Caco-2 (cell line): ENCODE results near the gene MRPS23. TPM values are rescaled to one million over a fixed set of nuclear protein-coding genes. Genes with fewer than 3 reads are reported as not detected.

Experiments used
- BruUV-seq: library from RNA; stranded (reverse); fragments of 400-500 nt; replicated peaks from 2 replicates; lab custom pipeline; 2021; lab: Mats Ljungman, UMichigan
- CTCF ChIA-PET: fragments of 300-600 bp; sonication (Branson Sonifier 250); formaldehyde crosslinking; loops from one replicate; lab custom pipeline; 2022; ENCODE audit warnings: antibody characterized with exemption; lab: Charles Lee
- POLR2A ChIA-PET: fragments of 300-600 bp; sonication (Branson Sonifier 250); formaldehyde crosslinking; loops from one replicate; lab custom pipeline; 2022; ENCODE audit warnings: antibody characterized with exemption; lab: Charles Lee
- DNase-seq, 2 experiments: peaks; one replicate each; pipeline versions ENCODE4 v3.0.0 to v3.0.0-alpha.2; 2020 to 2022
- H3K27me3 ChIP-seq: replicated peaks from 2 replicates; pipeline ENCODE4 v1.6.0; 2011; ENCODE audit warnings: low read length; ENCODE audit not compliant: control insufficient read depth, insufficient read depth
- H3K36me3 ChIP-seq: 2 replicates; pipeline ENCODE4 v1.5.1; 2011; ENCODE audit warnings: low read length; ENCODE audit not compliant: control insufficient read depth, insufficient read depth
- H3K4me1 ChIP-seq: fragments of 250-450 bp; sonication (Bioruptor Pico); 2 replicates; pipeline ENCODE4 v1.5.1; 2020; ENCODE audit warnings: mild to moderate bottlenecking
- H3K4me3 ChIP-seq: 2 replicates; pipeline ENCODE4 v1.5.1; 2011; ENCODE audit warnings: low read depth, mild to moderate bottlenecking, control low read depth, low read length
- H3K9me3 ChIP-seq: fragments of 250-450 bp; sonication (Bioruptor Pico); 2 replicates; pipeline ENCODE4 v1.5.1; 2020; ENCODE audit warnings: mild to moderate bottlenecking, moderate library complexity
- H3K27ac Mint-ChIP-seq: one replicate; pipeline ENCODE4 v1.8.0; 2022; ENCODE audit warnings: mixed read lengths; ENCODE audit not compliant: unreplicated experiment
- H3K27me3 Mint-ChIP-seq: one replicate; pipeline ENCODE4 v1.8.0; 2022; ENCODE audit warnings: mixed read lengths; ENCODE audit not compliant: insufficient read depth, unreplicated experiment
- H3K36me3 Mint-ChIP-seq: one replicate; pipeline ENCODE4 v1.8.0; 2022; ENCODE audit warnings: mild to moderate bottlenecking, mixed read lengths; ENCODE audit not compliant: insufficient read depth, unreplicated experiment
- H3K4me1 Mint-ChIP-seq: one replicate; pipeline ENCODE4 v1.8.0; 2022; ENCODE audit warnings: low read depth, mixed read lengths; ENCODE audit not compliant: unreplicated experiment
- H3K4me3 Mint-ChIP-seq: one replicate; pipeline ENCODE4 v1.8.0; 2022; ENCODE audit warnings: mild to moderate bottlenecking, moderate library complexity, mixed read lengths; ENCODE audit not compliant: unreplicated experiment
- H3K9me3 Mint-ChIP-seq: one replicate; pipeline ENCODE4 v1.8.0; 2022; ENCODE audit warnings: mixed read lengths; ENCODE audit not compliant: unreplicated experiment
- intact Hi-C: fragments of 100-400 bp; cut with micrococcal nuclease; formaldehyde crosslinking; loops from one replicate; pipeline ENCODE4 v1.10.0; 2022; ENCODE audit not compliant: unreplicated experiment
- total RNA-seq: library from RNA; stranded (reverse); gene quantifications from 2 replicates; pipeline ENCODE4 v1.2.3, GENCODE V29; 2022
- TF ChIP-seq, protein P1 (sequence below), 2 experiments: fragments of 200-600 bp in 1 of 2; IDR thresholded peaks; 1 replicate in 1 of 2; 2 replicates in 1 of 2; pipeline versions ENCODE4 v1.5.1 to v1.8.0; 2011 to 2022; ENCODE audit warnings: antibody characterized with exemption in 1 of 2, control low read depth in 1 of 2, inconsistent platforms in 1 of 2, low read depth in 1 of 2, low read length in 1 of 2, mild to moderate bottlenecking in 1 of 2, moderate library complexity in 1 of 2; ENCODE audit not compliant: insufficient read depth in 1 of 2, severe bottlenecking in 1 of 2, unreplicated experiment in 1 of 2

Gene MRPS23
- total RNA-seq, 1 experiment from 2014 or later: 72.9 TPM

DNA sequence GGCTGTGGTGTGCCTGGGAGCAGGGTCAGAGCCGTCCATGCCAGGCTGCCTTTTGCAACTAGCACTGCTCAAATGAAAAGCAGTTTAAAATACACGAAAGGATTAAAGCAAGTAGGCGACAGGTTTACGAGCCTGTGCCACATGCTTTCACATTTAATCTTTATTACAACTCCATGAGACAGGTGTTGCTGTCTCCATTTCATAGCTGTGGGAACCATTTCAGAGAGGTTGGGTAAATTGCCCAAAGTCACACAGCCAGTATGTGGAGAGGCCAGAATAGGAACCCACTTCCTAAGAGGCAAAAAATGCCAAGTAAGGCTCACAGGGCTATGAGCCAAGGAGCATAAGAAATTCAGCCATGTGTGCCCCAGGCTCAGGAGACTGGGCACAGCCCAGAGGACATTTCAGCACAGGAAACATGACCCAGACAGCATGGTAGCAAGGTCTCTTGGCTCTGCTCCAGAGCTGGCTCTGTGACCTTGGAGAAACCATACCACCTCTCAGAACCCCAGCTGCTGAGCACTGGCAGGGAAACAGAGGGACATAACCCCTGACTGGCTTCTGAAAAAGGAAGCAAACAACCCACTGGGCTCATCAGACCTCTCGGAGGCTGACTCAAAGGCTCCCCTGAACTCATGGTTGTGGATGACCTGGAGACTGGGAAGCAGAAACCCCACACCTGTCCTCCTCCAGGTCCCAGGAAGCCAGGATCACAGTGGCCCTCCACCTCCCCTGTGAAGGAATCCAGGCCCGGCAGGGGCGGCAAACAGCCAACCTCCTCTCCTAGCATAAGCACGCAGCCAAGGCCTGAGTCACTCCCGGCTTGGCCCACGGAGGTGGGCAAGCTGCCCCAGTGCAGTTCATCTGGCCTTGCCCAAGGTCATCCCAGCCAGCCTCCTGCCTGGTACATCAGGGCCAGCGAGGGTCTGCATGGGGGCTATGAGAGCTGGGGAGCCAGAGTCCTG lies 40.3 kb upstream of the MRPS23 start:
- no TSS peak for BruUV-seq
- Mint-ChIP-seq H3K36me3 (peaks cover 10% of the 10 kb centered on the region), H3K27ac (no peak overlapping the region), H3K4me1 (peaks cover 21% of the 10 kb centered on the region), H3K27me3 (no peaks in the 10 kb centered on the region), H3K9me3 (no peaks in the 10 kb centered on the region), H3K4me3 (no peak overlapping the region)
- TF ChIP-seq, protein P1, sequence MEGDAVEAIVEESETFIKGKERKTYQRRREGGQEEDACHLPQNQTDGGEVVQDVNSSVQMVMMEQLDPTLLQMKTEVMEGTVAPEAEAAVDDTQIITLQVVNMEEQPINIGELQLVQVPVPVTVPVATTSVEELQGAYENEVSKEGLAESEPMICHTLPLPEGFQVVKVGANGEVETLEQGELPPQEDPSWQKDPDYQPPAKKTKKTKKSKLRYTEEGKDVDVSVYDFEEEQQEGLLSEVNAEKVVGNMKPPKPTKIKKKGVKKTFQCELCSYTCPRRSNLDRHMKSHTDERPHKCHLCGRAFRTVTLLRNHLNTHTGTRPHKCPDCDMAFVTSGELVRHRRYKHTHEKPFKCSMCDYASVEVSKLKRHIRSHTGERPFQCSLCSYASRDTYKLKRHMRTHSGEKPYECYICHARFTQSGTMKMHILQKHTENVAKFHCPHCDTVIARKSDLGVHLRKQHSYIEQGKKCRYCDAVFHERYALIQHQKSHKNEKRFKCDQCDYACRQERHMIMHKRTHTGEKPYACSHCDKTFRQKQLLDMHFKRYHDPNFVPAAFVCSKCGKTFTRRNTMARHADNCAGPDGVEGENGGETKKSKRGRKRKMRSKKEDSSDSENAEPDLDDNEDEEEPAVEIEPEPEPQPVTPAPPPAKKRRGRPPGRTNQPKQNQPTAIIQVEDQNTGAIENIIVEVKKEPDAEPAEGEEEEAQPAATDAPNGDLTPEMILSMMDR (IDR thresholded peaks at IDR 0.05; ENCODE audit: insufficient read depth in 1 of 2, low read depth in 1 of 2, low read length in 1 of 2, severe bottlenecking in 1 of 2, unreplicated experiment in 1 of 2): no peak
- intact Hi-C loops: no loop called here
- H3K4me1 ChIP-seq: peaks cover 24% of the 10 kb centered on the region
- ChIA-PET CTCF (no interaction called here), POLR2A (interaction anchor here (0.5 kb wide), 1 partner anchor 222 kb away, joined by 4 read pairs; no protein-coding TSS in a partner anchor)
- no peaks in the 10 kb centered on the region for H3K27me3 ChIP-seq
- no peak overlapping the region for H3K4me3 ChIP-seq
- H3K9me3 ChIP-seq: no peaks in the 10 kb centered on the region
- H3K36me3 ChIP-seq: no peaks in the 10 kb centered on the region
- DNase-seq: no peak

DNA sequence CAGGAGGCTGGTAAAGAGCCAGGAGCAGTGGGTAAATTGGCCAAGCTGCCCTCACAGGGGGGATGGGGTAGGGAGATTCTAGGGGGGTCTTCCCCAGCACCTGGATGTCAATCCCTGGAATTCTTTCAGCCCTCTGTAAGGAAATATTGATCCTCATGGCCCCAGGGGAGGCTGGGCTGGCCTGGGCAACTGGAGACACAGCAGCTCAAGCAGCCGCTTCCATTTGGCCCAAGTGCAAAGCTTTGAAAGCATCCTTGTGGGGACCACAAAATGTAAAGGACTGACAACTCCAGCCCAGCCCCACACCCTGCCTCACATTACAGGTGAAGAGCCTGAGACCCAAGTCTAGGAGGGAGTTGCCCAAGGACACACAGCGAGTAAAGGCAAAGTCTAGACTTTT lies 39.4 kb upstream of the MRPS23 start:
- H3K36me3 Mint-ChIP-seq: peaks cover 10% of the 10 kb centered on the region
- H3K27ac Mint-ChIP-seq: no peak overlapping the region
- Histone ChIP-seq H3K4me3 (no peak overlapping the region), H3K4me1 (peaks cover 24% of the 10 kb centered on the region), H3K9me3 (no peaks in the 10 kb centered on the region), H3K36me3 (no peaks in the 10 kb centered on the region), H3K27me3 (no peaks in the 10 kb centered on the region)
- H3K4me3 Mint-ChIP-seq: no peak overlapping the region
- ChIA-PET CTCF (interaction anchor here (0.6 kb wide), 1 partner anchor 225 kb away, joined by 3 read pairs; no protein-coding TSS in a partner anchor), POLR2A (no interaction called here)
- TF ChIP-seq, protein P1 (IDR thresholded peaks at IDR 0.05; ENCODE audit: insufficient read depth in 1 of 2, low read depth in 1 of 2, low read length in 1 of 2, severe bottlenecking in 1 of 2, unreplicated experiment in 1 of 2): no peak
- H3K27me3 Mint-ChIP-seq: no peaks in the 10 kb centered on the region
- H3K4me1 Mint-ChIP-seq: peaks cover 21% of the 10 kb centered on the region
- H3K9me3 Mint-ChIP-seq: no peaks in the 10 kb centered on the region
- DNase-seq: no peak
- no TSS peak for BruUV-seq
- intact Hi-C loops: no loop called here

DNA sequence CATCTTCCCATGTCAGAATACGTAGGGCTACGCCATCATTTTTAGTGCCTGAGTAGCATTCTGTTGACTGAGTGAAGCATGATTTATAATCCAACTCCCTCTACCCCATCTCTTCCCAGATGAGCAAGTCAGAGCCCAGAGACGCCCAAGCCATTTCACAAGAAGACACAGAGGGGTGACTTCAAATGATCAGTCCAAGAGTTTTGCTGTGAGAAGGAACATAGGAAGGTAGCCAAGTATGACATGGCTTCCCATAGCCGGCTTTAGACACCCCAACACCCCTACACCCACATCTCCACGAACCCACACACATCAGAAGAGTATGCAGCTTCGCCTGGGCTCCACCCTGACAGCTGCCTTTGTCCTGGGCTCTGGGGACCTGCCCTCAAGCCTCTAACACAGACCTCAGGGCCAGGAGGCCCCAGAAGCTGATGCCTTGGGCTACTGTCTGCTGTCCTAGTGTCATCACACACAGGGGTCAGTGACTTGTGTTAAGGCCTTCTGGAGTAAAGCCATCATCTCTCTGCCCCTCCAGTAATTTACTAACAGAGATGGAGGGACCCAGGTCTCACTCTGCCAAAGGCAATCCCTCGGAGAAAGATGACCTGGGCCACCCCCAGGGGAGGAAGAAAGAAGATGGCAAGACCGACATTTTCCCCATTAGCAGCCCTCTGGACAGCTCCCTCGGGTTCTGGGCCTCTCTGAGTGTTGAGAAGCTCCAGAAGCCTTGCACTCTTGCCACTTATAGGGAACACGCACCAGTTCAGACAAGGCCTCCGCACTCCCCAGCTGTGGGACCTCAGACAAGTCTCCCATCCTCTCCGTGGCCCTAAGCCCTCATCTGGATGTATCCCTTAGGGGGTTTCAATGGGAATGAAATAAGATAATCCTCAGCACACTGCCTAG lies 38.7 kb upstream of the MRPS23 start:
- peaks cover 21% of the 10 kb centered on the region for H3K4me1 Mint-ChIP-seq
- TF ChIP-seq, protein P1 (IDR thresholded peaks at IDR 0.05; ENCODE audit: insufficient read depth in 1 of 2, low read depth in 1 of 2, low read length in 1 of 2, severe bottlenecking in 1 of 2, unreplicated experiment in 1 of 2): no peak
- peaks cover 17% of the 10 kb centered on the region for H3K4me1 ChIP-seq
- no peaks in the 10 kb centered on the region for H3K9me3 Mint-ChIP-seq
- CTCF ChIA-PET: interaction anchor here (0.6 kb wide), 1 partner anchor 226 kb away, joined by 3 read pairs; no protein-coding TSS in a partner anchor
- no peaks in the 10 kb centered on the region for H3K36me3 ChIP-seq
- no peaks in the 10 kb centered on the region for H3K9me3 ChIP-seq
- DNase-seq: no peak
- POLR2A ChIA-PET: no interaction called here
- BruUV-seq: no TSS peak
- intact Hi-C loops: no loop called here
- no peaks in the 10 kb centered on the region for H3K27me3 Mint-ChIP-seq
- H3K36me3 Mint-ChIP-seq: peaks cover 10% of the 10 kb centered on the region
- no peak overlapping the region for H3K4me3 Mint-ChIP-seq
- no peak overlapping the region for H3K27ac Mint-ChIP-seq
- no peaks in the 10 kb centered on the region for H3K27me3 ChIP-seq
- no peak overlapping the region for H3K4me3 ChIP-seq
